Smooth muscle cell (in vitro differentiated cells): ENCODE results near the gene ARF1. TPM values are rescaled to one million over a fixed set of nuclear protein-coding genes. Genes with fewer than 3 reads are reported as not detected.
A peak's percentile ranks its signal among the peaks of the same experiment; 100 is the strongest.

Experiments
- DNase-seq: peaks from one replicate; lab custom pipeline; 2025; ENCODE audit not compliant: unreplicated experiment; lab: John Stamatoyannopoulos, UW
- H2AFZ ChIP-seq: fragments of 200-600 bp; sonication (generic); 2 replicates; pipeline ENCODE4 v1.6.0; 2016; ENCODE audit warnings: antibody characterized with exemption, low read depth, mild to moderate bottlenecking
- H3F3A ChIP-seq: fragments of 200-600 bp; sonication (generic); 2 replicates; pipeline ENCODE4 v1.6.0; 2017; ENCODE audit warnings: antibody characterized with exemption, low read depth
- H3K27ac ChIP-seq: fragments of 200-600 bp; sonication (generic); 2 replicates; pipeline ENCODE4 v1.5.1; 2016; ENCODE audit warnings: low read depth, mild to moderate bottlenecking
- H3K27me3 ChIP-seq: fragments of 200-600 bp; sonication (generic); 2 replicates; pipeline ENCODE4 v1.6.1; 2016; ENCODE audit warnings: low read depth, mild to moderate bottlenecking
- H3K36me3 ChIP-seq: fragments of 200-600 bp; sonication (generic); 2 replicates; pipeline ENCODE4 v1.5.1; 2016; ENCODE audit warnings: low read depth
- H3K4me1 ChIP-seq: fragments of 200-600 bp; sonication (generic); 2 replicates; pipeline ENCODE4 v1.5.1; 2016; ENCODE audit warnings: low read depth
- H3K4me2 ChIP-seq: fragments of 200-600 bp; sonication (generic); 2 replicates; pipeline ENCODE4 v1.6.0; 2016; ENCODE audit warnings: mild to moderate bottlenecking
- H3K4me3 ChIP-seq: fragments of 200-600 bp; sonication (generic); 2 replicates; pipeline ENCODE4 v1.5.1; 2016; ENCODE audit warnings: mild to moderate bottlenecking
- H3K79me2 ChIP-seq: fragments of 200-600 bp; sonication (generic); 2 replicates; pipeline ENCODE4 v1.6.0; 2016; ENCODE audit warnings: low read depth, mild to moderate bottlenecking
- H3K9ac ChIP-seq: fragments of 200-600 bp; sonication (generic); 2 replicates; pipeline ENCODE4 v1.6.0; 2016; ENCODE audit warnings: low read depth
- H3K9me3 ChIP-seq: fragments of 200-600 bp; sonication (generic); replicated peaks from 2 replicates; pipeline ENCODE4 v1.5.1; 2016; ENCODE audit warnings: low read depth
- H4K20me1 ChIP-seq: fragments of 200-600 bp; sonication (generic); 2 replicates; pipeline ENCODE4 v1.6.0; 2016; ENCODE audit warnings: low read depth
- WGBS: methylation state at CpG from one replicate; pipeline ENCODE4 v1.1.7; 2016; ENCODE audit warnings: low lambda C conversion rate; 5-methylcytosine and 5-hydroxymethylcytosine counted together
- polyA plus RNA-seq: library from polyadenylated mRNA; unstranded; fragments of >200 nt; fragmentation: Nextera tagmentation; extraction: Ambion mirVana; gene quantifications from 2 replicates; pipeline ENCODE4 v1.2.1, GENCODE V29; 2016
- total RNA-seq: library from RNA; depleted of rRNA; stranded (reverse); fragments of >200 nt; gene quantifications from 2 replicates; pipeline ENCODE4 v1.2.3, GENCODE V29; 2014
- TF ChIP-seq, protein P1 (sequence below): fragments of 200-600 bp; sonication (generic); IDR thresholded peaks from 2 replicates; pipeline ENCODE4 v1.5.1; 2017; ENCODE audit warnings: borderline replicate concordance, mild to moderate bottlenecking, antibody characterized with exemption; ENCODE audit not compliant: insufficient read depth, poor library complexity, severe bottlenecking

The ARF1 gene
- total and polyA plus RNA-seq, 2 experiments from 2014 or later: 237 to 698 TPM

GRCh38 chr1:228088586-228089498 lies 6.3 kb downstream of the ARF1 start:
- Histone ChIP-seq H3K27me3 (no peaks in the 10 kb centered on the region), H3K79me2 (peaks cover 100% of the 10 kb centered on the region), H3K4me2 (peak overlapping the region; percentile 88), H3K9ac (no peak overlapping the region), H4K20me1 (peaks cover 100% of the 10 kb centered on the region), H3K9me3 (no peaks in the 10 kb centered on the region), H2AFZ (no peak overlapping the region), H3F3A (peaks cover 28% of the 10 kb centered on the region), H3K36me3 (no peaks in the 10 kb centered on the region), H3K4me1 (peaks cover 42% of the 10 kb centered on the region), H3K27ac (peak overlapping the region; percentile 96), H3K4me3 (no peak overlapping the region)
- 89% methylated on average over 21 of the region's 21 CpGs for WGBS
- DNase-seq: no peak
- TF ChIP-seq, protein P1, sequence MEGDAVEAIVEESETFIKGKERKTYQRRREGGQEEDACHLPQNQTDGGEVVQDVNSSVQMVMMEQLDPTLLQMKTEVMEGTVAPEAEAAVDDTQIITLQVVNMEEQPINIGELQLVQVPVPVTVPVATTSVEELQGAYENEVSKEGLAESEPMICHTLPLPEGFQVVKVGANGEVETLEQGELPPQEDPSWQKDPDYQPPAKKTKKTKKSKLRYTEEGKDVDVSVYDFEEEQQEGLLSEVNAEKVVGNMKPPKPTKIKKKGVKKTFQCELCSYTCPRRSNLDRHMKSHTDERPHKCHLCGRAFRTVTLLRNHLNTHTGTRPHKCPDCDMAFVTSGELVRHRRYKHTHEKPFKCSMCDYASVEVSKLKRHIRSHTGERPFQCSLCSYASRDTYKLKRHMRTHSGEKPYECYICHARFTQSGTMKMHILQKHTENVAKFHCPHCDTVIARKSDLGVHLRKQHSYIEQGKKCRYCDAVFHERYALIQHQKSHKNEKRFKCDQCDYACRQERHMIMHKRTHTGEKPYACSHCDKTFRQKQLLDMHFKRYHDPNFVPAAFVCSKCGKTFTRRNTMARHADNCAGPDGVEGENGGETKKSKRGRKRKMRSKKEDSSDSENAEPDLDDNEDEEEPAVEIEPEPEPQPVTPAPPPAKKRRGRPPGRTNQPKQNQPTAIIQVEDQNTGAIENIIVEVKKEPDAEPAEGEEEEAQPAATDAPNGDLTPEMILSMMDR: no peak

GRCh38 chr1:228089519-228090380 lies 7.2 kb downstream of the ARF1 start:
- Histone ChIP-seq H3F3A (peaks cover 20% of the 10 kb centered on the region), H3K36me3 (no peaks in the 10 kb centered on the region), H2AFZ (no peak overlapping the region), H4K20me1 (peaks cover 100% of the 10 kb centered on the region), H3K27ac (peak overlapping the region; percentile 96), H3K4me1 (peaks cover 34% of the 10 kb centered on the region), H3K79me2 (peaks cover 100% of the 10 kb centered on the region), H3K27me3 (no peaks in the 10 kb centered on the region), H3K4me2 (peak overlapping the region; percentile 44), H3K9me3 (no peaks in the 10 kb centered on the region), H3K9ac (no peak overlapping the region), H3K4me3 (no peak overlapping the region)
- TF ChIP-seq, protein P1: no peak
- DNase-seq: no peak
- 93% methylated on average over 12 of the region's 12 CpGs for WGBS

- Histone ChIP-seq H3F3A (peaks cover 23% of the 10 kb centered on the region), H3K27ac (peak overlapping the region; percentile 96), H3K4me1 (peaks cover 25% of the 10 kb centered on the region), H3K4me3 (no peak overlapping the region), H3K79me2 (peaks cover 100% of the 10 kb centered on the region), H4K20me1 (peaks cover 100% of the 10 kb centered on the region), H2AFZ (no peak overlapping the region), H3K27me3 (no peaks in the 10 kb centered on the region), H3K36me3 (no peaks in the 10 kb centered on the region), H3K4me2 (peak overlapping the region; percentile 44), H3K9me3 (no peaks in the 10 kb centered on the region), H3K9ac (no peak overlapping the region)
- TF ChIP-seq, protein P1: no peak
- DNase-seq: no peak
- 43% methylated on average over 2 of the region's 2 CpGs for WGBS
These were observed 8.1 kb downstream of the ARF1 start for GRCh38 chr1:228090613-228091081.
